SU-DHL-6 (cell line): ENCODE results near the gene UNC13C.

Experiments
- CTCF ChIP-seq: fragments of 200-600 bp; sonication (generic); IDR thresholded peaks from one replicate; pipeline ENCODE4 v1.5.1; 2017; ENCODE audit warnings: antibody characterized with exemption, mild to moderate bottlenecking, low read length, moderate library complexity; ENCODE audit not compliant: insufficient read depth, poor library complexity, severe bottlenecking
- EZH2phosphoT487 ChIP-seq: fragments of 200-600 bp; sonication (generic), shearing (Covaris generic); conservative IDR thresholded peaks from 2 replicates; pipeline ENCODE4 v1.6.1; 2018; ENCODE audit warnings: mild to moderate bottlenecking, antibody characterized with exemption, low read length, moderate library complexity, mixed read lengths

- TF ChIP-seq CTCF (no peak), EZH2phosphoT487 (no peak)
Measured at GRCh38 chr15:54256190-54256589, 277.9 kb downstream of the UNC13C start.
